T-helper 1 cell treated with Interleukin-12 subunit alpha and Interleukin-12 subunit beta and Interleukin-4 antibody, amounts not matched to agents 30 μg/mL and 1 μg/mL, for 36 hours (primary cell): ENCODE results near the gene SMAD6.

Source experiments
- H3K27ac Mint-ChIP-seq: one replicate; pipeline ENCODE4 v1.8.0; 2021; ENCODE audit warnings: mild to moderate bottlenecking, mixed read lengths
- H3K27me3 Mint-ChIP-seq: one replicate; pipeline ENCODE4 v1.8.0; 2021; ENCODE audit warnings: low read depth, mixed read lengths
- H3K36me3 Mint-ChIP-seq: one replicate; pipeline ENCODE4 v1.8.0; 2021; ENCODE audit warnings: low read depth, mixed read lengths
- H3K4me1 Mint-ChIP-seq: one replicate; pipeline ENCODE4 v1.8.0; 2021; ENCODE audit warnings: low read depth, mixed read lengths
- H3K4me3 Mint-ChIP-seq: one replicate; pipeline ENCODE4 v1.8.0; 2021; ENCODE audit warnings: mild to moderate bottlenecking, moderate library complexity, mixed read lengths
- H3K9me3 Mint-ChIP-seq: one replicate; pipeline ENCODE4 v1.8.0; 2021; ENCODE audit warnings: mixed read lengths

Gene SMAD6

GRCh38 chr15:66703540-66703941, 1.5 kb downstream of the SMAD6 start:
- H3K4me1 Mint-ChIP-seq: peaks cover 14% of the 10 kb centered on the region
- H3K27me3 Mint-ChIP-seq: peaks cover 30% of the 10 kb centered on the region
- no peak overlapping the region for H3K27ac Mint-ChIP-seq
- H3K36me3 Mint-ChIP-seq: no peaks in the 10 kb centered on the region
- H3K9me3 Mint-ChIP-seq: no peaks in the 10 kb centered on the region
- H3K4me3 Mint-ChIP-seq: no peak overlapping the region

GRCh38 chr15:66704019-66704802, 2.2 kb downstream of the SMAD6 start:
- no peaks in the 10 kb centered on the region for H3K9me3 Mint-ChIP-seq
- H3K4me1 Mint-ChIP-seq: peaks cover 14% of the 10 kb centered on the region
- H3K27ac Mint-ChIP-seq: no peak overlapping the region
- no peaks in the 10 kb centered on the region for H3K36me3 Mint-ChIP-seq
- H3K4me3 Mint-ChIP-seq: peak overlapping the region; percentile 58
- peaks cover 30% of the 10 kb centered on the region for H3K27me3 Mint-ChIP-seq

- Mint-ChIP-seq H3K27me3 (peaks cover 30% of the 10 kb centered on the region), H3K36me3 (no peaks in the 10 kb centered on the region), H3K4me1 (peaks cover 14% of the 10 kb centered on the region), H3K4me3 (peak overlapping the region; percentile 58), H3K27ac (no peak overlapping the region), H3K9me3 (no peaks in the 10 kb centered on the region)
These were observed 2.7 kb downstream of the SMAD6 start for GRCh38 chr15:66704803-66705153.

- no peak overlapping the region for H3K4me3 Mint-ChIP-seq
- peaks cover 30% of the 10 kb centered on the region for H3K27me3 Mint-ChIP-seq
- no peaks in the 10 kb centered on the region for H3K36me3 Mint-ChIP-seq
- no peak overlapping the region for H3K27ac Mint-ChIP-seq
- H3K9me3 Mint-ChIP-seq: no peaks in the 10 kb centered on the region
- H3K4me1 Mint-ChIP-seq: peaks cover 10% of the 10 kb centered on the region
These were observed 3.5 kb downstream of the SMAD6 start for GRCh38 chr15:66705277-66706146.

GRCh38 chr15:66706225-66706732, 4.2 kb downstream of the SMAD6 start:
- no peaks in the 10 kb centered on the region for H3K36me3 Mint-ChIP-seq
- H3K27me3 Mint-ChIP-seq: peaks cover 30% of the 10 kb centered on the region
- H3K27ac Mint-ChIP-seq: no peak overlapping the region
- no peak overlapping the region for H3K4me3 Mint-ChIP-seq
- H3K9me3 Mint-ChIP-seq: no peaks in the 10 kb centered on the region
- peaks cover 8% of the 10 kb centered on the region for H3K4me1 Mint-ChIP-seq

- peaks cover 30% of the 10 kb centered on the region for H3K27me3 Mint-ChIP-seq
- no peaks in the 10 kb centered on the region for H3K9me3 Mint-ChIP-seq
- no peak overlapping the region for H3K27ac Mint-ChIP-seq
- no peak overlapping the region for H3K4me3 Mint-ChIP-seq
- peaks cover 8% of the 10 kb centered on the region for H3K4me1 Mint-ChIP-seq
- no peaks in the 10 kb centered on the region for H3K36me3 Mint-ChIP-seq
These were observed 4.8 kb downstream of the SMAD6 start for GRCh38 chr15:66706840-66707239.

GRCh38 chr15:66707310-66708082, 5.5 kb downstream of the SMAD6 start:
- Mint-ChIP-seq H3K4me3 (no peak overlapping the region), H3K27ac (no peak overlapping the region), H3K36me3 (no peaks in the 10 kb centered on the region), H3K27me3 (peaks cover 24% of the 10 kb centered on the region), H3K4me1 (peaks cover 6% of the 10 kb centered on the region), H3K9me3 (no peaks in the 10 kb centered on the region)

- H3K4me3 Mint-ChIP-seq: no peak overlapping the region
These were observed 6.4 kb downstream of the SMAD6 start for GRCh38 chr15:66708389-66708788.

GRCh38 chr15:66709884-66710283, 7.8 kb downstream of the SMAD6 start:
- no peak overlapping the region for H3K27ac Mint-ChIP-seq
- no peaks in the 10 kb centered on the region for H3K9me3 Mint-ChIP-seq
- no peak overlapping the region for H3K4me3 Mint-ChIP-seq
- H3K27me3 Mint-ChIP-seq: peaks cover 12% of the 10 kb centered on the region
- H3K4me1 Mint-ChIP-seq: no peaks in the 10 kb centered on the region
- H3K36me3 Mint-ChIP-seq: no peaks in the 10 kb centered on the region

More at GRCh38 chr15:66708389-66708788, 6.4 kb downstream of the SMAD6 start:
- H3K27me3 Mint-ChIP-seq: peaks cover 21% of the 10 kb centered on the region
- H3K36me3 Mint-ChIP-seq: no peaks in the 10 kb centered on the region
- H3K27ac Mint-ChIP-seq: no peak overlapping the region
- no peaks in the 10 kb centered on the region for H3K9me3 Mint-ChIP-seq
- H3K4me1 Mint-ChIP-seq: peaks cover 6% of the 10 kb centered on the region

- Mint-ChIP-seq H3K9me3 (no peaks in the 10 kb centered on the region), H3K27ac (no peak overlapping the region), H3K27me3 (peaks cover 3% of the 10 kb centered on the region)
These were observed 9.2 kb downstream of the SMAD6 start for GRCh38 chr15:66711260-66711659.

GRCh38 chr15:66711862-66712261, 9.8 kb downstream of the SMAD6 start:
- H3K4me1 Mint-ChIP-seq: peaks cover 5% of the 10 kb centered on the region
- no peaks in the 10 kb centered on the region for H3K9me3 Mint-ChIP-seq
- no peaks in the 10 kb centered on the region for H3K36me3 Mint-ChIP-seq
- peaks cover 7% of the 10 kb centered on the region for H3K27me3 Mint-ChIP-seq
- no peak overlapping the region for H3K4me3 Mint-ChIP-seq
- no peak overlapping the region for H3K27ac Mint-ChIP-seq

More at GRCh38 chr15:66711260-66711659, 9.2 kb downstream of the SMAD6 start:
- H3K4me1 Mint-ChIP-seq: peaks cover 4% of the 10 kb centered on the region
- H3K4me3 Mint-ChIP-seq: no peak overlapping the region
- no peaks in the 10 kb centered on the region for H3K36me3 Mint-ChIP-seq

- Mint-ChIP-seq H3K9me3 (no peaks in the 10 kb centered on the region), H3K4me3 (no peak overlapping the region), H3K27ac (no peak overlapping the region), H3K27me3 (peaks cover 8% of the 10 kb centered on the region), H3K36me3 (no peaks in the 10 kb centered on the region), H3K4me1 (peaks cover 5% of the 10 kb centered on the region)
These were observed 11.9 kb downstream of the SMAD6 start for GRCh38 chr15:66713843-66714508.

- H3K36me3 Mint-ChIP-seq: no peaks in the 10 kb centered on the region
- H3K4me3 Mint-ChIP-seq: no peak overlapping the region
- peaks cover 8% of the 10 kb centered on the region for H3K27me3 Mint-ChIP-seq
- H3K9me3 Mint-ChIP-seq: no peaks in the 10 kb centered on the region
- peaks cover 5% of the 10 kb centered on the region for H3K4me1 Mint-ChIP-seq
- H3K27ac Mint-ChIP-seq: no peak overlapping the region
These were observed 12.5 kb downstream of the SMAD6 start for GRCh38 chr15:66714543-66714981.

GRCh38 chr15:66715181-66715624, 13.2 kb downstream of the SMAD6 start:
- H3K9me3 Mint-ChIP-seq: no peaks in the 10 kb centered on the region
- H3K4me1 Mint-ChIP-seq: peaks cover 8% of the 10 kb centered on the region
- no peak overlapping the region for H3K27ac Mint-ChIP-seq
- H3K27me3 Mint-ChIP-seq: peaks cover 8% of the 10 kb centered on the region
- H3K4me3 Mint-ChIP-seq: no peak overlapping the region
- H3K36me3 Mint-ChIP-seq: no peaks in the 10 kb centered on the region
